ENCODE data around the gene LPAR1.

DNA sequence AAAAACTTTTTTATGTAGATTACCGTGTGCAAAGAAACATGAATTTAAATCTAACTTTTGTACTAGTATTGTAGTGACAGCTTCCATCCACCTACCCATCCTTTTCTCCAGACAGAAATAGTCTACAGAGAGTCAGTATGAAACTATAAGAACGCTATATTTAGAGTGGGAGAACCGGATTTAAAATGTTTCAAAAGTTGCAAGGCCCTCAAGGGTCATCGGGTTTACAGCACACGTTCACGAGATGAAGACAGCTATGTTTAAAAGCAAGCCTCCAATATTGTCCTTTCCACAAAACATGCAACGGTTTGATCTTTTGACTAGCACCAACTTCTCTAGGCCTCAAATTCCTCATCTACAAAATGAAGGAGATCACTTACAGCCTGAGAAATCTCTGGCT, 139.9 kb downstream of the LPAR1 start:
- TF ChIP-seq, protein P1, sequence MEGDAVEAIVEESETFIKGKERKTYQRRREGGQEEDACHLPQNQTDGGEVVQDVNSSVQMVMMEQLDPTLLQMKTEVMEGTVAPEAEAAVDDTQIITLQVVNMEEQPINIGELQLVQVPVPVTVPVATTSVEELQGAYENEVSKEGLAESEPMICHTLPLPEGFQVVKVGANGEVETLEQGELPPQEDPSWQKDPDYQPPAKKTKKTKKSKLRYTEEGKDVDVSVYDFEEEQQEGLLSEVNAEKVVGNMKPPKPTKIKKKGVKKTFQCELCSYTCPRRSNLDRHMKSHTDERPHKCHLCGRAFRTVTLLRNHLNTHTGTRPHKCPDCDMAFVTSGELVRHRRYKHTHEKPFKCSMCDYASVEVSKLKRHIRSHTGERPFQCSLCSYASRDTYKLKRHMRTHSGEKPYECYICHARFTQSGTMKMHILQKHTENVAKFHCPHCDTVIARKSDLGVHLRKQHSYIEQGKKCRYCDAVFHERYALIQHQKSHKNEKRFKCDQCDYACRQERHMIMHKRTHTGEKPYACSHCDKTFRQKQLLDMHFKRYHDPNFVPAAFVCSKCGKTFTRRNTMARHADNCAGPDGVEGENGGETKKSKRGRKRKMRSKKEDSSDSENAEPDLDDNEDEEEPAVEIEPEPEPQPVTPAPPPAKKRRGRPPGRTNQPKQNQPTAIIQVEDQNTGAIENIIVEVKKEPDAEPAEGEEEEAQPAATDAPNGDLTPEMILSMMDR (IDR thresholded peaks at IDR 0.05) = no peak
- TF ChIP-seq EZH2phosphoT487 (IDR thresholded peaks at IDR 0.05) = no peak
